Suppressor macrophage treated with lipopolysaccharide for 4 hours (primary cell): Measurements from ENCODE around the gene RANGAP1.
A peak's percentile ranks its signal among the peaks of the same experiment; 100 is the strongest.

ENCODE experiments used
- DNase-seq: peaks from one replicate; pipeline ENCODE4 v3.0.0-alpha.2; 2020

RANGAP1 gene

DNA sequence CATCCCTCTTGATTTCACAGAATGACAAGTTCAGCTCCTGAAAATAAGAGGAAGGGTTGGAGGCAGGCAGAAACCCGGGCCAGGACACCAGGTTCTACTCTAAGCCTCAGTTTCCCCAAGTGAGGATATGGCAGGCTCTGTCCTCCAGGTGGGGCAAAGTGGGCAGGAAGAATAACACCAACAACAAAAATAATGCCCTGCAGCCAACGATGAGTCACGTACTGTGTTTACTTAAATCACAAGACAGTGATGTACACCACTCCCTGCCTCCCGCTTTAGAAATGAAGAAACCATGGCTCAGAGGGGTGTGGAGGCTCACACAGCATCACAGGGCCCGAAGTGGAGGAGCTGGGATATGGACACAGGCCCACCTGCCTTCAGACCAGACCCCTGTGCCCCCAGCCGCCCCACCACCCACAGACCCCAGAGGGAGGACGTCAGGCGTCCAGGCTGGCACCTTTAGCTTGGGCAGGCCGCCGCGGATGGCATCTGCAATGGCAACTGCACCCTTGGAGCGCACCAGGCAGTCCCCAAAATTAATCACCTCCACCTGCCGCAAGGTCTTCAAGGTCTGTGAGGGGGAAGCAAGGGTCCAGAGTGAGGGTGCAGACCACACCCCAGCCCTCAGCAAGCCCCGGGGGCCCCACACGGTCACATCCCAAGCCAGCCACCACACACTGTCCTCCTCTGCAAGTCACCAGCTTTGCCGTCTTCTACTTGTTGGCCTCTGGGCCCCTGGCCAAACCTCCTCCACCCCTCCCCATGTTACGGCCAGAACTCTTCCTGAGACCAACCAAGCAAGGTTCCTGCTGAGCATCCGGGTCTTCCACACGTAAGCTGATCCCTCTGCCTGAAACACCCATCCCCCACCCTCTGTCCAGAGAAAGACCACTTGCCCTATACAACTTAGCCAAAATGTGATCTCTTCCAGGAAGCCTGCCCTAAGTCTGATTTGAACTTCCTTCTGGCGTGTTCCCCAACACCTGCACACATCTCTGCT, 29.4 kb downstream of the RANGAP1 start:
- no peak for DNase-seq

DNA sequence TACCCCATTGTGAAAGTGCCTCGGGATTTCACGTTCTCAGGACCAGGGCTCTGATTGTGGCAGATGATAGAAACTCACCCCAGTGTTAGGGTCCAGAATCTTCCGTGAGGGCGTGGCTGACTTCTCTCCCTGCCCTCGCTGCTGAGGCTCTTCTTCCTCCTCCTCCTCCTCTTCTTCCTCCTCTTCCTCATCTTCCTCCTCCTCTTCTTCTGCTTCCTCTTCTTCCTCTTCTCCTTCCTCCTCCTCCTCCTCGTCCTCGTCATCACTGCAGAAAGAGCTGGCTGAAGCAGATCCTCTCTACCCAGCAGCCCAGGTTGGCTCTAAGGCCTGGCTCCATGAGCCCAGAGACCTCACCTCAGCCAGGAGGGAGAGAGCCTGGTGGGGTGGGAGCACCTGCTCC, 31.8 kb downstream of the RANGAP1 start:
- DNase-seq: no peak

- DNase-seq: no peak
Measured at GRCh38 chr22:41252365-41252764, 33.6 kb downstream of the RANGAP1 start.

DNA sequence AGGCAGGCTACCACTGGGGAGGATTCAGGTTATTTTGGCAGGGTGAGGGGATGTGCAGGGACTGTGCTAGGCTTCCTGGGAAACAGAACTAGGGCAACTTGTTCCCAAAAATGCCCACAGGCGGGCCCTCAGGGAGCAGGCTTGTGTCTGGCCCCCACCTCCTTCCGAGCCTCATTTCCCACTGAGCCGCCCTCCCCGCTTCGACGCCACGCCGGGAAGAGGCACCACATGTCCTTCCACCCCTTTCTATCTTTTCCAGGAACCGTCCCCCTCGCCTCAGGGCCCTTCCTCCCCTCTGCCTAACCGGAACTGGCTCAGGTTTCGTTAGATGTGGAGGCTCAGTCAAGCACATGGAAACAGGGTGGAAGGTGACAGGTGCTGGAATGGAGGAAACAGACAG, 35.9 kb downstream of the RANGAP1 start:
- DNase-seq: no peak

DNA sequence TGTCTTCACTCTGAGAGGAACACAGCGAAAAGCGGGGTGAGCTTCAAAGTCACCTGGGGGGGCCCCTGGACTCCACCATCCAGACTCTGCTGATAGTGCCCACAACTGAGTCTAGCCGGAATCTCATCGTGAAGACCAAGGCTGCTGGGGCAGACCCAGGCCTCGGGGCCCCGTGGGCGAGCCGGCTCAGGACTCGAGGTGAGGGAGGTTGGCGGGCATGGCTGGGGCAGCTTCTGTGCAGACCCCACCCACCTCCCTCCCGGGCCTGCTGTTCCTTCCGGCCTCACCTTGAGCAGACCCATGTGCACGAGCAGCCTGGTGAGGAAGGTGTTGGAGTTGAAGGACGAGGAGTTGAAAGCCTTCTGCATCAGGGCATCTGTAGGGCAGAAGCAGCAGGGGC, 36.5 kb downstream of the RANGAP1 start:
- no peak for DNase-seq

DNA sequence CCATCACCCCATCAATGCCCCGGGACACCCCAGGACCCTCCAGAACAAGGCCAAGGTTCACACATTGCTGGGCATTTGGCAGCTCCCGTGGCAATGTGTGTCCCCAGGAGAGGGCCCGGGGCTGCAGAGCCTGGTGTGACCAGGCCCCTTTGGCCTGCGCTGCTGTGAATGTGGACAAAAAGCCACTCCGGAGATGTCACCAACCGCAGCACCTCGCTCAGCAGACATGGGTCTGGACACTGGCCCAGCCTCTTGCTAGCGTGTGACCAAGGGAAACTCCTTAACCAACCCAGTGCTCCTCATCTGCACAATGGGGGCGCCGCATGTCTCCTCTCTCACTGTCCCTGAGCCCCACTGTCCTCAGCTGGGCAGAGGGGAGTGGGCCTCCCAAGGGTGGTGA, 37.2 kb downstream of the RANGAP1 start:
- no peak for DNase-seq

DNA sequence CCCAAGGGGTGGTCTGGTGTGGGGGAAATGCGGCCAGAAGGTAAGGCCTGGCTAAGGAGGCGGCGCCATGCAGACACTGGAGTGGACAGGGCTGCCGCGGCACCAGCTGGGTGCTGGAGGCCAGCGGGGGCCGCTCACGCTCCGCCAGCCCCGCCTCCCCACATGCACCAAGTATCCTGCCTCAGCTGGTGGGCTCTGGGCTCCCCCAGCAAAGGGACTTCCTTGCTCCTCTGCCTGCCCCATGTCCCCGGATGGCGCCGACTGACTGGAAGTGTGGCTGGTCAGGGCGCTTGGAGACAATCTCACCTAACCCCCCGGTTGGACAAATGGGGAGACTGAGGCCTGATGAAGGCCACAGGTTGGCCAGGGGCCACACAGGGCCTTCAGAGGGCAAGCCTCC, 37.7 kb downstream of the RANGAP1 start:
- DNase-seq: no peak

DNA sequence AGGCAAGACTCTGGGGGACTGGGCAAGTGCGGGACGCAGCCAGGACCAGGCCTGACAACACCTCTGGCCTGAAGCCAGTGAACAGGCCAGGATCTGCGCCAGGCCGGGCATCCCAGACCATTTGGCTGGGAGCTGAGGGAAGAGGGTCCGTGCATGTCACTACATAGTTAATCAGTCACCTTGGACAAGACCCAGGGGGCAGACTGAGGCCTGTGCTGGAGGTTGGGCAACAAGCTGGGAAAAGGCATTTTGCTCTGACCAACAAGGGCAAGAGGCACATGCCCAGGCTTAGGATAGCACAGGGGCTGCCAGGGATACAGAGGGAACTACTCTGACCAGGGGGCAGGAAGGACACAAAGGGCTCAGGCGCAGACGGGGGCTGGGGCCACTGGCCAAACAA, 38.3 kb downstream of the RANGAP1 start:
- DNase-seq: no peak

DNA sequence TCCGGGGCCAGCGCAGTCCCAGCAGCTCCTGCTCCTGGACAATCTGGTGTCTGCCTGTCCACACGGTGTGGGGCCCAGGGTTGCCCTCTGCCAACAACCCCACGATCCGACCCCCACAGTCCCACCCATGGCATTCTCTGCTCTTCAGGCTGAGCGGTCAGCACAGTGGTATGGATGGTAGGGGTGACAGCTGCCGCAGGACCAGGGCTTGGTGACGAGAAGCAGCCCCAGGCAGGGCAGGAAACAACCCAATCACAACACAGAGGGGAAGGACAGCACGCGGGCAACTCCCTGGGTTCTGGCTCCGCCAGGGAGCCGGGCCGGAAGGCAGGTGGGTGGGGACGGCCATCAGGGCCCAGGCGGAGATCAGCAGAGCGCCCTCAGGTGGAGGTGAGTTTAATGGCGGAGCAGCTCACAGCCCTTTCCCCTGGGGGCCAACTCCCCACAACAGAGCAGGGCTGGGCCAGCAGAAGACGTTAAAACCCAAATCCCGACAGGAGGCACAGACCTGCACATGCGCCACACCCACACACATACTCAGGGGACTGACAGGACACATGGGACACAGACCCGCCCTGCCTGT, 40.0 kb downstream of the RANGAP1 start:
- DNase-seq: no peak

- no peak for DNase-seq
Measured at GRCh38 chr22:41243361-41243760, 42.6 kb downstream of the RANGAP1 start.

DNA sequence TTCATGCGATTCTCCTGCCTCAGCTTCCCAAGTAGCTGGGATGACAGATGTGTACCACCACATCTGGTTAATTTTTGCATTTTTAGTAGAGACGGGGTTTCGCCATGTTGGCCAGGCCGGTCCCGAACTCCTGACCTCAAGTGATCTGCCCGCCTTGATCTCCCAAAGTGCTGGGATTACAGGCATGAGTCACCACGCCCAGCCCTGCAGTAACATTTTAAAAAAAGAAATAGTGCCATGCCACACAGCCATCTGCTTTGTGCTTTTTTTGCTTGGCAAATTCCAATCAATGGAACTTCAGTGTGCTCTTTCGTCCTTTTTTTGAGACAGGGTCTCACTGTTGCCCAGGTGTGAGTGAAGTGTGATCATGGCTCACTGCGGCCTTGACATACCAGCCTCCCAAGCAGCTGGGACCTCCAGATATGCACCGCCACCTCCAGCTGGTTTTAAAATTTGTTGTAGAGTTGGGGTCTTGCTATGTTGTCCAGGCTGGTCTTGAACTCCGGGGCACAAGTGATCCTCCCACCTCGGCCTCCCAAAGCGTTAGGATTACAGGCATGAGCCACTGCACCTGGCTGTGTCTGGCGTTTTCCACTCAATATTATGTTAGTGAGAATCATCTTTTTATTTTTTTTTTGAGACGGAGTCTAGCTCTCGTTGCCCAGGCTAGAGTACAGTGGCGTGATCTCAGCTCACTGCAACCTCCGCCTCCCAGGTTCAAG, 43.4 kb downstream of the RANGAP1 start:
- no peak for DNase-seq

DNA sequence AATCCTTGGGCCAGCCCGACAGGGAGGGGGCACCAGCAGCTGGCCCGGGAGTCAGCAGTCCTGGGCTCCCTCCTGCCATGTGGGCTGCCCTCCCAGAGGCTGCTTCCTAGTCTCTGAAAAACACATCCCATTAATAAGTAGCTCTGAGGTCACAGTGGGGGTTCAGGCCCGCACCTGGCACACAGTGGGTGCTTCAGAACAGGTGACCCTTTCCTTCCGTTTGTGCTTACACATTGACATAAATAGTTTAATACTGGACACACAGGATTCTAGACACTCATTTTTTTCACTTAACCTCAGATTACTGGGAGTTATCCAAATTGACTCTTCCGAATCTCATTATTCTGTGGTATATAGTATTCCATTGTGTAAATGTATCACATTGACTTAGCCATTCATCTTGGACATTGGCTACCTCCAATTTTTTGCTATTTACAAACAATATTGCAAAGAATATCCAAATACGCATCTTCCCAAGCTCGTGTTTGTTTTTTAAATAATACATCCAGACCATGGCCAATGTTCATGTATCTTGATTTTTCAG, 44.8 kb downstream of the RANGAP1 start:
- no peak for DNase-seq

DNA sequence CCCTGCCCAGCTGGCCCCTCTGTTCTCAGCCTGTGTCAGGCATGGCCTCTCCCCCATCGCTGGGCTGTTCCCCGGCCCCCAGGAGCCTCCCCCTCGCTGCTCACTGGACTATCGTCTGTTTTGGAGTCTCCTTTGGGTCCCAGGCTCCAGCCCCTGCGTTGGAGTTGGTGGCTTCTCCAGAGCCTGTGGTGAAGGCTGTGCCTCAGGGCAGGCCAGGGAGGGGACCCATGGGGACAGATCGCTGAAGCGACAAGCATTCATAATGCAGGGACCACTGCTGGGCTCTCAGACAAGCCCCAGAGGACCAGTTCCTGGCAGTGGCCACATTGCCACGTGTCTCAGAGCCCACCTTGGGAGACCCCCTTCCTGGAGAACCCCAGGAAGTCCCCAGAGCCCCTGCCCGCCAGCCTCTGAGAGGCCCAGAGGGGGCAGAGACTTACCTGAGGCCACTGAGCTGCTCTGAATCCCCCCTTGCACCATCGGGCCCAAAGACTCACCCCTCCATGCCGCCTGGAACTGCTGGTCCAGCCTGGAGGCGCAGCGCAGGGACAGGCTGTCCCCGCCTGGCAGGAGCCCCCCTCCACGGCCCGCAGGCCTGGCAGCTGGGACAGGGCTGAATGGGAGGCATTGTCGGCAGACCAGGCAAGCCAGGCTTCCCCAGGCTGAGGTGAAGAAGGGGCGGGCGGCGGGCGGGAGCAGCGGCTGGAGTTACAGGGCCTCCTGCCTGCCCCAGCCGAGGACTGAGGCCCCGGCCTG, 45.4 kb downstream of the RANGAP1 start, which contains the start of gene CHADL:
CHADL (minus strand) TSS at position 555 of the 756 bp plus-strand sequence; CDS start at position 505, 50 bp downstream.
- DNase-seq: no peak

- no peak for DNase-seq
Measured at GRCh38 chr22:41239443-41240128, 46.4 kb downstream of the RANGAP1 start.

DNA sequence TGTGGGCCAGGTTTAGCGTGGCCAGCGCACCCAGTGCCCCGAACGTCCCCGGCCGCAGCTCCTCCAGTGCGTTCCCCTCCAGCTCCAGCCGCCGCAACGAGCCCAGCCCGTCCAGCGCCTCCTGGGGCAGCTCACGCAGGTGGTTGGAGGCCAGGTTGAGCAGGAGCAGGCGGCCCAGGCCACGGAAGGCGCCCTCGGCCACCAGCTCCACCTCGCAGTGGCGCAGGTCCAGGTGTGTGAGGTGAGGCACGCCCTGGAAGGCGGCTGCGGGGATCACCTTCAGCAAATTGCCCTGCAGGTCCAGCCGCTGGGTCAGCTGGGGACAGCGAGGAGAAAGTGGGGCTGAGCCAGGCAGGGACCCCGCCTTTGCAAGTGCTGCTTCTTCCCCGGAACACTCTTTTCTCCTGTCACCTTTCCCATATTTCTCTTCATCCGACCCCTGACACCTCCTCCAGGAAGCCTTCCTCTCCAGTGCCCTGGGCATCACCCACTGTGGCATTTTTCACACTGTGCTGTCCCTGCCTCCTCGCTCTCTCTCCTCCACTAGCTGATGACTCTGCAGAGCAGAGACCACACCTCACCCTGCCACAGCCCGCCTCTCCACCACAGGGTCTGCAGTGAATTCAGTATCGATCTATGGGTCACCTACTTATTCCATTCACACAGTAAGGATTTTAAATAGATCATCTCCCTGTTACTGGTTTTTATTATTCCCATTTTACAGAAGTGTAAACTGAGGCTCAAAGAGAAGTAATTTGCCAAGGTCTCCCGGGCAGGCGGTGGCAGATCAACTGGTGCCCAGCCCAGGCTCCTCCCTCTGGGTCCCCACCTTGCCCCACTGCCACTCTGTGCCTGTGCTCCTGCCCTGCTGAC, 47.2 kb downstream of the RANGAP1 start:
- DNase-seq: no peak

- peak; percentile 72 for DNase-seq
Measured at GRCh38 chr22:41237707-41238569, 48.0 kb downstream of the RANGAP1 start.

- no peak for DNase-seq
Measured at GRCh38 chr22:41237036-41237706, 48.8 kb downstream of the RANGAP1 start.

DNA sequence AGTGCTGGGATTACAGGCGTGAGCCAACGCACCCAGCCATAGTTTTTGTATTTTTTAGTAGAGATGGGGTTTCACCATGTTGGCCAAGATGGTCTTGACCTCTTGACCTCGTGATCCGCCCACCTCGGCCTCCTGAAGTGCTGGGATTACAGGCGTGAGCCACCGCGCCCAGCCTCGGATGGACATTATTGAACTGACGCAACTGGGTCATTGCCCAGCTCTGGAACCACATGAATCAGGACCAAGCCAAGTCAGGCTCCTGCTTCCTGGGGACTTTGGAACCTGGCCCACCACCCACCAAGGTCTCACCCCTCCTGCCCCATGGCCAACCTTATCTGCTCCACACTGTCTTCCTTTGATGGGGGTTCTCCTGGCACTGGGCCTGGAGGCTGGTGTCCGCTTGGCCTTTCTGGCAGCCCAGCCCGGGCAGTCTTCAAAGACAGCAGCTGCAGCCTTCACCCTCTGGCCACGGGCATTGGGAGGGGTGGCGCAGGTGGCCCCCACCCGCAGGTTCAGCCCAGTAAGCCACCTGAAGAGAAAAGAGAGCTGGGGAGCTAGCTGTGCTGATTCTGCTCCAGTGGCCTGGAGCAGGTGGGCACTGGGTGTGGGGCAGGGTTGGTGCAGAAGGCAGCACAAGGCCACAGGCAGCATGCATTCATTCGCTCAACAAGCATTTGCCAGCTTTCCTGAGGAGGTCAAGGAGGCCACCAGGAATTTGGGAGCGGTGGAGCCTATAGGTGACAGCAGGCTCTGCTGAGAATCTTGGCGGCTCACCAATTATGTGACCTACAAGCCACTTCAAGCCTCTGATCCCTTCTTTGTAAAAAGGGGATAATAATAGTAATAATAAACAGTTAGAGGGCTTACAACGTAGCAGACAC, 50.9 kb downstream of the RANGAP1 start:
- no peak for DNase-seq
